Epithelial cell of prostate (primary cell): ENCODE results near the gene MRPL52.
"Not testable (repeated sequence)": the region's sequence is repeated elsewhere in the genome, so short reads cannot be mapped to it uniquely, and the experiment has no call there.

ENCODE experiments used
- DNase-seq: peaks from one replicate; pipeline ENCODE4 v3.0.0-alpha.2; 2011; ENCODE audit warnings: low read depth, low spot score
- H3K27ac ChIP-seq: fragments of 450-650 bp; 2 replicates; pipeline ENCODE4 v1.5.1; 2017; ENCODE audit warnings: mild to moderate bottlenecking

Gene MRPL52

GRCh38 chr14:22808388-22809209, 21.1 kb upstream of the MRPL52 start:
- no peak for DNase-seq
- no peak overlapping the region for H3K27ac ChIP-seq

GRCh38 chr14:22811722-22812121, 18.0 kb upstream of the MRPL52 start:
- no peak for DNase-seq
- H3K27ac ChIP-seq: no peak overlapping the region

- no peak for DNase-seq
- H3K27ac ChIP-seq: no peak overlapping the region
These were observed 16.9 kb upstream of the MRPL52 start for GRCh38 chr14:22812744-22813143.

GRCh38 chr14:22813145-22813544, 16.5 kb upstream of the MRPL52 start:
- no peak overlapping the region for H3K27ac ChIP-seq

GRCh38 chr14:22814373-22814772, 15.3 kb upstream of the MRPL52 start:
- H3K27ac ChIP-seq: no peak overlapping the region

More at GRCh38 chr14:22813145-22813544, 16.5 kb upstream of the MRPL52 start:
- DNase-seq: no peak

GRCh38 chr14:22814941-22815713, 14.6 kb upstream of the MRPL52 start, which contains the start of gene SLC7A7:
Gene SLC7A7 (minus strand): TSS chr14:22815435. CDS start chr14:22813398, 2,037 bp downstream.
- no peak within 1 kb of the TSS for H3K27ac ChIP-seq
- DNase-seq: no peak

More at GRCh38 chr14:22814373-22814772, 15.3 kb upstream of the MRPL52 start:
- DNase-seq: no peak

GRCh38 chr14:22819151-22819988, 10.3 kb upstream of the MRPL52 start:
- DNase-seq: no peak

GRCh38 chr14:22820731-22821130, 9.0 kb upstream of the MRPL52 start:
- no peak overlapping the region for H3K27ac ChIP-seq
- no peak for DNase-seq

More at GRCh38 chr14:22819151-22819988, 10.3 kb upstream of the MRPL52 start:
- no peak overlapping the region for H3K27ac ChIP-seq

- no peak overlapping the region for H3K27ac ChIP-seq
- DNase-seq: no peak
These were observed 8.3 kb upstream of the MRPL52 start for GRCh38 chr14:22821193-22822015.

- DNase-seq: no peak
- H3K27ac ChIP-seq: peak overlapping the region; percentile 76
These were observed 7.6 kb upstream of the MRPL52 start for GRCh38 chr14:22822016-22822570.

- no peak for DNase-seq
- H3K27ac ChIP-seq: peak overlapping the region; percentile 76
These were observed 7.1 kb upstream of the MRPL52 start for GRCh38 chr14:22822571-22823098.

- peak; percentile 60 for DNase-seq
- H3K27ac ChIP-seq: peak overlapping the region; percentile 76
These were observed 4.9 kb upstream of the MRPL52 start for GRCh38 chr14:22824711-22825359.

GRCh38 chr14:22829076-22829660, 519 bp upstream of the MRPL52 start:
- peak overlapping the region; percentile 65 for H3K27ac ChIP-seq
- not testable (repeated sequence) for DNase-seq

- H3K27ac ChIP-seq: peak overlapping the region; percentile 65
These were observed 840 bp downstream of the MRPL52 start for GRCh38 chr14:22830443-22831010.

GRCh38 chr14:22835505-22835904, 5.8 kb downstream of the MRPL52 start:
- DNase-seq: no peak
- peak overlapping the region; percentile 98 for H3K27ac ChIP-seq

More at GRCh38 chr14:22830443-22831010, 840 bp downstream of the MRPL52 start:
- no peak for DNase-seq

GRCh38 chr14:22836301-22837113, 6.8 kb downstream of the MRPL52 start, which contains the start of gene MMP14:
Gene MMP14 (plus strand): TSS chr14:22836585. CDS start chr14:22836818, 233 bp downstream.
- peak within 1 kb of the TSS; percentile 98 for H3K27ac ChIP-seq
- no peak for DNase-seq
